HL-60/S4 treated with retinoic acid at 250 ng/mL for 4 days and 3 days (cell line): ENCODE measurements around the gene APOOL.
"Not testable (repeated sequence)": the region's sequence is repeated elsewhere in the genome, so short reads cannot be mapped to it uniquely, and the experiment has no call there.

ENCODE experiments used
- in situ Hi-C: fragments of 300-500 bp; cut with MboI; formaldehyde crosslinking; loops from 2 replicates; pipeline ENCODE4 v1.7.0; 2022; ENCODE audit warnings: low sequenced_read_pairs

Gene APOOL

GRCh38 chrX:85077247-85077646, 73.6 kb downstream of the APOOL start:
- in situ Hi-C loops, result not testable (repeated sequence)

- in situ Hi-C loops, result no loop called here
Measured at GRCh38 chrX:85084770-85085393, 81.2 kb downstream of the APOOL start.

GRCh38 chrX:85089321-85089840, 85.7 kb downstream of the APOOL start:
- in situ Hi-C loops, result no loop called here

GRCh38 chrX:85107407-85107806, 103.7 kb downstream of the APOOL start:
- in situ Hi-C loops, result no loop called here

- in situ Hi-C loops, result no loop called here
Measured at GRCh38 chrX:85108165-85108564, 104.5 kb downstream of the APOOL start.

- in situ Hi-C loops, result no loop called here
Measured at GRCh38 chrX:85109235-85109634, 105.6 kb downstream of the APOOL start.

GRCh38 chrX:85111347-85111746, 107.7 kb downstream of the APOOL start:
- in situ Hi-C loops, result no loop called here

GRCh38 chrX:85112293-85112692, 108.6 kb downstream of the APOOL start:
- in situ Hi-C loops, result no loop called here

- in situ Hi-C loops, result no loop called here
Measured at GRCh38 chrX:85113746-85114145, 110.1 kb downstream of the APOOL start.

- in situ Hi-C loops, result no loop called here
Measured at GRCh38 chrX:85114171-85114570, 110.5 kb downstream of the APOOL start.

- in situ Hi-C loops, result no loop called here
Measured at GRCh38 chrX:85114776-85115175, 111.1 kb downstream of the APOOL start.

- in situ Hi-C loops, result no loop called here
Measured at GRCh38 chrX:85115252-85115651, 111.6 kb downstream of the APOOL start.

- in situ Hi-C loops, result no loop called here
Measured at GRCh38 chrX:85136409-85136808, 132.7 kb downstream of the APOOL start.

GRCh38 chrX:85139422-85139821, 135.7 kb downstream of the APOOL start:
- in situ Hi-C loops, result no loop called here

- in situ Hi-C loops, result no loop called here
Measured at GRCh38 chrX:85140964-85141363, 137.3 kb downstream of the APOOL start.
